ENCODE measurements around the gene GRID2. TPM values are rescaled to one million over a fixed set of nuclear protein-coding genes. Genes with fewer than 3 reads are reported as not detected.

The GRID2 gene
- polyA plus RNA-seq, 1 donor (not counting 4 experiments of a cell fraction or from before 2014, with no cell fraction given), result not detected

- Histone ChIP-seq H3K79me2 (ENCODE audit: control insufficient read depth, insufficient read depth, low read length) (no peaks in the 10 kb centered on the region), H3K4me2 (ENCODE audit: control insufficient read depth, extremely low read depth, insufficient read depth, low read depth, low read length) (no peak overlapping the region), H3K36me3 (ENCODE audit: control insufficient read depth in 2 of 2, extremely low read depth in 1 of 2, insufficient read depth in 2 of 2, low read length in 2 of 2) (no peaks in the 10 kb centered on the region), H4K20me1 (ENCODE audit: control insufficient read depth, extremely low read depth, insufficient read depth, low read length) (no peaks in the 10 kb centered on the region), H3K4me1 (ENCODE audit: control insufficient read depth, extremely low read depth, insufficient read depth, low read length) (no peaks in the 10 kb centered on the region), H3K27ac (ENCODE audit: control insufficient read depth, insufficient read depth, low read length) (no peak overlapping the region), H3K27me3 (ENCODE audit: control insufficient read depth, extremely low read depth, insufficient read depth, low read length) (no peaks in the 10 kb centered on the region), H3K4me3 (ENCODE audit: control insufficient read depth in 2 of 3, extremely low read depth in 1 of 3, insufficient read depth in 2 of 3, low read depth in 1 of 3, low read length in 3 of 3) (no peak overlapping the region), H2AFZ (ENCODE audit: control insufficient read depth, low read length) (no peak overlapping the region), H3K9ac (ENCODE audit: control insufficient read depth, extremely low read depth, insufficient read depth, low read length) (no peak overlapping the region), H3K9me1 (ENCODE audit: control insufficient read depth, extremely low read depth, insufficient read depth, low read length) (no peaks in the 10 kb centered on the region), H3K9me3 (ENCODE audit: control insufficient read depth, low read depth, low read length) (no peaks in the 10 kb centered on the region)
- no peak for FAIRE-seq
- dilution Hi-C loops (cut with MboI; ENCODE audit: extremely low pct_ligation_motif_present, low sequenced_read_pairs), result no loop called here
- TF ChIP-seq EZH2 (IDR thresholded peaks at IDR 0.05; ENCODE audit: low read length) (no peak), CTCF (optimal IDR thresholded peaks at IDR 0.05 in 1 of 3, IDR thresholded peaks at IDR 0.05 in 1 of 3, conservative IDR thresholded peaks at IDR 0.05 in 1 of 3; ENCODE audit: extremely low read depth in 1 of 3, insufficient read depth in 2 of 3, low read length in 3 of 3) (no peak)
- no peak for DNase-seq (ENCODE audit: low read depth, low spot score)
Measured at GRCh38 chr4:93617606-93618005, 1313.8 kb downstream of the GRID2 start.

GRCh38 chr4:93633721-93634120 lies 1330.0 kb downstream of the GRID2 start:
- dilution Hi-C loops (cut with MboI; ENCODE audit: extremely low pct_ligation_motif_present, low sequenced_read_pairs), result no loop called here

More at GRCh38 chr4:93633721-93634120, 1330.0 kb downstream of the GRID2 start:
- no peak overlapping the region for H3K4me2 ChIP-seq (ENCODE audit: control insufficient read depth, extremely low read depth, insufficient read depth, low read depth, low read length)
- no peak for DNase-seq (ENCODE audit: low read depth, low spot score)
- no peak overlapping the region for H3K4me3 ChIP-seq (ENCODE audit: control insufficient read depth in 2 of 3, extremely low read depth in 1 of 3, insufficient read depth in 2 of 3, low read depth in 1 of 3, low read length in 3 of 3)
- H2AFZ ChIP-seq (ENCODE audit: control insufficient read depth, low read length), result no peak overlapping the region
- H3K79me2 ChIP-seq (ENCODE audit: control insufficient read depth, insufficient read depth, low read length), result no peaks in the 10 kb centered on the region
- H4K20me1 ChIP-seq (ENCODE audit: control insufficient read depth, extremely low read depth, insufficient read depth, low read length), result no peaks in the 10 kb centered on the region
- H3K27ac ChIP-seq (ENCODE audit: control insufficient read depth, insufficient read depth, low read length), result no peak overlapping the region
- no peaks in the 10 kb centered on the region for H3K9me1 ChIP-seq (ENCODE audit: control insufficient read depth, extremely low read depth, insufficient read depth, low read length)
- no peak for TF ChIP-seq CTCF (optimal IDR thresholded peaks at IDR 0.05 in 1 of 3, IDR thresholded peaks at IDR 0.05 in 1 of 3, conservative IDR thresholded peaks at IDR 0.05 in 1 of 3; ENCODE audit: extremely low read depth in 1 of 3, insufficient read depth in 2 of 3, low read length in 3 of 3)
- no peak for TF ChIP-seq EZH2 (IDR thresholded peaks at IDR 0.05; ENCODE audit: low read length)
- no peaks in the 10 kb centered on the region for H3K4me1 ChIP-seq (ENCODE audit: control insufficient read depth, extremely low read depth, insufficient read depth, low read length)
- H3K9ac ChIP-seq (ENCODE audit: control insufficient read depth, extremely low read depth, insufficient read depth, low read length), result no peak overlapping the region
- no peaks in the 10 kb centered on the region for H3K9me3 ChIP-seq (ENCODE audit: control insufficient read depth, low read depth, low read length)
- FAIRE-seq, result no peak
- H3K27me3 ChIP-seq (ENCODE audit: control insufficient read depth, extremely low read depth, insufficient read depth, low read length), result no peaks in the 10 kb centered on the region
- H3K36me3 ChIP-seq (ENCODE audit: control insufficient read depth in 2 of 2, extremely low read depth in 1 of 2, insufficient read depth in 2 of 2, low read length in 2 of 2), result no peaks in the 10 kb centered on the region
